Fibroblast of skin of abdomen (primary cell): ENCODE results near the gene JADE1.

ENCODE experiments used
- DNase-seq: peaks from one replicate; pipeline ENCODE4 v3.0.0-alpha.2; 2013

Gene JADE1

DNA sequence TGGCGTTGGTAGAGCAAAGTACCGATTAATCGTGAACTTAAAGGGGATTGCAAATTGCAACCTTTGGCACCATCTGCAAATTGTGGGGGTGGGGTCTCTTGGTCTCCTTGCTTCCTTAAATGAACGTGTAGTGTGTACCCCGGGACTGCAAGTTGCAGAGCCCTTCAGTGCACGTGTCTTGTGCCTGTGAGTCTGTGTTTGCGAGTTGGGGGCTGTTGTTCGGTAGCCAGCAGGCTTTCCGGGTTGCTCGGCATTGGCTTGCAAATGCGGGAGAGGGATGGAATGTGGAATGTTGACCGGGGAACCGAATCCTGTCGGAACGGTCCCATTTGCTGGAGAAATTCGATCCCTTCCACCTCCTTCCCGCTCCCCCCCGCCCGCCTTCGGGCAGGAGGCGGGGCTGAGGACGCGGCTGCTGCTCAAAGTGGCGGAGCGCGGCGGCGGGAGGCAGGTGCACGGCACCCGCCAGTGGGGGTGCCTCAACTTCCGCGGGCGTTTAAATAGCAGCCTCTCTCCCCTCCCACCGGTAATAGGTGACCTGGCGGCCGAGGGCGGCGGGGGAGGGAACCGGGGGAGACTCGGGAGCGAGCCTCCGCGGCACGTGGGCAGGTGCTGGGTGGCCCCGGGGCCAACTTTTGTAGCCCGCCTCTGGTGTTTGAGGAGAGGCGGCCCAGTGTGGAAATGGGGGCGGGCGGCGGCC is 1.5 kb downstream of the JADE1 start:
- peak; percentile 92 for DNase-seq

DNA sequence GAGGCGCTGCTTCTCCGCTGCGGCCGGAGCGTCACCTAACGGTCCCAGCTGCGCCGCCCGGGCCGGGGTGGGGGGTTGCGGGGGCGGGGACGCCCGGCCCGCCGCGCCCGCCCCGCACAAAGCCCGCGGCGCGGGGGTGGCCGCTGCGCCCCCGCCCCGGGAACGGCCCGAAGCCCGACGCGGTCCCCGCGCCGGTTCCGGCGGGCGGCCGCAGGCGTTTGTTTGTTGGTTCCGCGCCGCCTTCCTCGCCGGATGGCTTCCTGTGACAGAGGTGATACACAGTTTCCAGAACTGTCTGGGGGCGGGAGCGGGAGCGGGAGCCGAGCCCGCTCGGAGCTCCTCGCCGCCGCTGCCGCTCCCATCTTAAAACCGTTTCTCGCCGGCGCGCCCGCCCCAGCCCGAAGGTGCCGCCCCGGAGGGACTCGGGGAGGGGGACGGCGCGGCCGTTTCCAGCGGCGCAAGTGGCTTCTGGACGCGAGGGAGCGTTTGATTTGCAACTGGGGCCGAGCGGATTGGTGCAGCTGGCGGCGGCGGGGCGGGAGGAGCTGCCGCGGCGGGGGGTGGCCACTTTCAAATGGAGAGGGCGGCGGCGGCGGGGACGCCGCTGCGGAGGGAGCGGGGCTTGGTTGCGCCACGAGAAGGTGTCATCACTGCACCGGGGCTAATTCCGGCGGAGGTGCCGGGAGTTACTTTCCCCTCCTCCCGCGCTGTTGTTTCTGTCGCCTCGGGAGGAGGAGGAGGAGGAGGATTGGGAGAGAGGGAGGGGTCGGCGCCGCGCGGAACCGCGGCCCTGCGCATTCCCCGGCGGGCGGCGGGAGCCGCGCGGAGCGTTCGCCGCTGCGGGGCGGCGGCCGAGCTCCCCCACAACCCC is 2.3 kb downstream of the JADE1 start:
- DNase-seq: peak; percentile 93

- DNase-seq: peak; percentile 81
These were observed 3.1 kb downstream of the JADE1 start for GRCh38 chr4:128812442-128813235.

DNA sequence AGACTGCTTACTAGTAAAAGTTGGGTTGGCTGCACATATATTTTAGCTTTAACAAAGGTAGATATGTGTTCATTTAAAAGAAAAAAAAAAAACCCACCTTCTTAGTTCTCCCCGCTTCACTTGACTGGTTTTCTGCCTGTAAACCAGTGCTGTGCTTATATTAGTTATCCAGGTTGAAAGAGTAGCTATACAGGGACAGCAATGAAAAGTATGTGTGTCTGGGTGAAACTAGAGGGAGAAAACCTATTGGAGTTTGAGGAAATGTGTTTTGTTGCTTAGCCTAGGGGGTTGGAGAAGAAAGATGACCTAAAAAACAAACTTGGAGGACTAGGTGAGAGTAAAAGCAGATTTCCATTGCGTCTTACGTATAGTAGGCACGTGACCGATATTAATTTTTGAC is 4.5 kb downstream of the JADE1 start:
- no peak for DNase-seq

DNA sequence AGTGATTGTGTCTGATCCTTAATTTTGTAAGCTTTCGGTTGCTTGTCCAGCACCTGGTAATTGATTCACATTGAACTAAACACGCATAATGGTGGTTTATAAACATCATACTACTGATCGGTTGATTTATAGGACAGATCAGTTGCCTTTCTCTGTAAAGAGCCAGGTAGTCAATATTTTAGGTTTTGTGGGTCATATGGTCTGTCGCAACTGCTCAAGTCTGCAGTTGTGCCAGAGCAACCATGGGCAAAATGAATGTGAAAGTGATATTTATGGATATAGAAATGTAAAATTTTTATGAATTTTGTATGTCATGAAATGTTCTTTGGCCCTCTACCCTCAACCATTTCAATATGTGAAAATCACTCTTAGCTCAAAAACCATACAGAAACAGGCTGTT is 8.9 kb downstream of the JADE1 start:
- DNase-seq: no peak

DNA sequence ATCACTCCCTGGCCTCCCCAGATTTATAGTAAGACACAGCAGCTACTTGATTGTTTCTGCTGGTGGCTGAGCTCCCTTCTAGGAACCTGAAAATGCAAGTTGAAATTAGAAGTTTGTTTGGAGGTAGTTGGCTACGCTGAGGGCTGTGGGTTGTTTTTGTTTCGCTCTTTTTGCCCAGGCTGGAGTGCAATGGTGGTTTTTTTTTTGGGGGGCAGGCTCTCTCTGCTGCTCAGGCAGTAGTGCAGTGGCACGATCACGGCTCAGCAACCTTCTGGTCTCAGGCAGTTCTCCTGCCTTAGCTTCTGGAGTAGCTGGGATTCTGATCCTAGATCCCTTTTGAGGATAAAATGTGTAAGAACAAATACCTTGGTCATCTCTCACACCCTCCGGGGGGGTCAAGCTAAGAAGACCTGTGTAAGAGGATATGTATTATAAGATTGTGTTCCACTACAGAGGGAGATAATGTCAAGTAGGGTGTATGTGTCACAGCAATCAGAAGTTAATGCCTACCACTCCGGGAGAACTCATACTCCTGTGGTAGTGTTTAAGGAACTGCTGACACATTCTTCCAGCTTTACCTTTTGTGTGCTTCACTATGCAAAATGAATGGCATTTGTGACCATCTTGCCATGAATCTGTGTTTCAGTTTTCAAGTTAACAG is 9.7 kb downstream of the JADE1 start:
- DNase-seq: peak; percentile 10

- no peak for DNase-seq
These were observed 11.2 kb downstream of the JADE1 start for GRCh38 chr4:128820671-128821070.

DNA sequence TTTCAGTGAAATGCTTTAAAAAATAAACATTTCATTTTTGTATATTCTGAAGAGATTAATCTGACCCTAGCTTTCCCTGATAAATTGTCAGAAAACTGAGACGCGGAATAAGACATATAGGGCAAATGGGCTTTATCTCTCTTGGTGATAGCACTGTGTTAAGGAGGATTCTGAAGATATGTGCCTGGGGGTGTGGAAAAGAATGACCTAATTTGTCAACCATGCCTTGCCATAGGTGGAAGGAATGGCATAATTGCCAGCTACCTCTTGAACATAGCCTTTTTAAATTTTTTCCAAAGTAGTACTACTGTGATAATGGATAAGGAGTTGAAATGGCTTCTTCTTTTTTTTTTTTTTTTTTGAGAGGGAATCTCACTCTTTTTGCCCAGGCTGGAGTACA is 11.7 kb downstream of the JADE1 start:
- DNase-seq: no peak

DNA sequence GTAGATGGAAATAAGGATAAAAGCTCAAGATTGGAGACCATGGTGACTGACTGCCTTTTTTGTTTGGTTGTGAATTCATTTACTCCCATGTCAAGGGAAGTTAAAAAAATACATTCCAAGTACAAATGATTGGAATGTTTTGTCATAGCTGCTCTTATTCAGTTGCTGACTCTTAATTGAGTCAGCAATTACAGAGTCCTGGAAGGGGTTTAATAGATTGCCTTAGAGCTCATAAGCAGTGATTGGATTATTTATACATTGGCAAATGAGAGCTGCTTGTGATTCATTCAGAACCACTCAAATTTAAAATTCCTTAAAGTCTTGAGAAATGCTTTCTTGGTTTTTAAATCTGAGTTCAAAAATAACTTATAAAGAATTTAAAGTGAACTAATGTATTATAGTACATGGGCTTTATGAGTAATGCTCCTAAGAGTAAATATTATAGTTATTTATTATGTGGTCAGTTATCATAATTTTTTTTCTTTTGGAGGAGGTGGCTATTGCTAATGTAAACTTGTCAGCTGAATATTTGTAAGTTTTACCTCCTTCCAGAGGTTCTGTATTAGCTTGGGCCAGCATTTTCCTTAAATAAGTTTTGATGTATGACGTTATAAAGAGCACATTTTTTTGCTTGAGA is 13.6 kb downstream of the JADE1 start:
- DNase-seq: peak; percentile 97

DNA sequence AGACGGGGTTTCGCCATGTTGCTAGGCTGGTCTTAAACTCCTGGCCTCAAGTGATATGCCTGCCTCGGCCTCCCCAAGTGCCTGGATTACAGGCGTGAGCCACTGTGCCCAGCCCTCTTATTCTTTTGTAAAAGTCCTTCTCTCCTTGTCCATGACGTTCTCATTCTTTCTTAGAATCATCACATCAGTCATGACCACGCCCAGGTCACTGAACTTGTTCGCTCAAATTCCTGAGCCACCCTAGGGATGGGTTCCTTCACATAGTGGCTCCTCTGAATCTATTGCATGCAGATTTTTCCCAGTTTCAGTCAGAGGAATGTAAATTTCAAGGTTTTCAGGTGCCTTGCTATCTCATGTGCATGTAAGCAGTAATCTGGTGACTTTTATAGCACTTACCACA is 15.7 kb downstream of the JADE1 start:
- DNase-seq: peak; percentile 16

DNA sequence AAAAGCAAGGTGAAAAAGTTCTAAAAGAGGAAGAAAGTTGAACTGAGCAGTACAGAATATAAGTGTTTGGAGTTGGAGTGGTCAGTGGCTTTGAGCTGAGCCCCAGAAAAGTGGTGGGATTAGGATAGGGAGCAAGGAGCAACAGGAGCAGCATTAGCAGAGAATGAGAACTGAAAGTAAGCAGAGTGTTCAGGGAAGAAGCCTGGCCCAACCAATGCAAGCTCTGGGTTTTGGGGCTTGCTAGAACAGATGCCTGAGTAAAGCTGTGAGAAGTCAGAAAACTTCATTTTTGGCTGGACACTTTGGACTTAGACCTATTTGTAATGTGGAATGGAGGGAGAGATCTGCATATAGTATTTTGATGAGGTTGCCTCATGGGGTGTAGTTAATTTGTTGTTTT is 17.8 kb downstream of the JADE1 start:
- DNase-seq: no peak

- DNase-seq: no peak
These were observed 21.5 kb downstream of the JADE1 start for GRCh38 chr4:128830906-128831503.

DNA sequence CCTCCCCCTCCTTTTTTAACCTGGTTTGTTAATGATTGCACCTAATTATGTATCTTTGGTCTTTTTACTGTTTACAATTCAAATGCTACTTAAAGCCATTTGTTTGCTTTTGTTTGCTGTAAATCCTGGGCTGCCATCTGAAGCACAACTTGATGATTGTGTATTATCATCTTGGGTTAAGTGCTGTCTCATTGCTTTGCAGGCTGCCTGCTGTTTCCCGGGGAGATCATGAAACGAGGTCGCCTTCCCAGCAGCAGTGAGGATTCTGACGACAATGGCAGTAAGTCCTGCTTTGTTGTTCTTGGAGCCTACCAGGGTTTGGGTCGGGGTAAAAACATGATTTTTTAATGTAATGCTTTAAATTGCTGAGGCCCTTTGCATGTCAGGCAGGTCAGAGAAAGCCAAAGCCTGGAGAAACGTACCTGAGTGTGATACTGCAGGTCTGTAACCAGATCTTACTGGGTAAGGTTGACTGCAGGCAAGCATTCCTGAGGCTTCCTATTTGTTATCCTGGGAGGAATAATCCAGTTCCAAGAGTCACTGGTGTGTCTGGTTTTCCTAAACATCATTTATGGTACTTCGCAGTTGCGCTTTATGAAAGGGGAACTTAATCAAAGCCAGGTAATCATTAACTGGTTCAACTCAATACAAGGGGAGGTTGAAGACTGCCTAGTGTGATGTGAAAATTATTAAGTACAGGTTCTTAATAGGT is 22.2 kb downstream of the JADE1 start:
- no peak for DNase-seq

DNA sequence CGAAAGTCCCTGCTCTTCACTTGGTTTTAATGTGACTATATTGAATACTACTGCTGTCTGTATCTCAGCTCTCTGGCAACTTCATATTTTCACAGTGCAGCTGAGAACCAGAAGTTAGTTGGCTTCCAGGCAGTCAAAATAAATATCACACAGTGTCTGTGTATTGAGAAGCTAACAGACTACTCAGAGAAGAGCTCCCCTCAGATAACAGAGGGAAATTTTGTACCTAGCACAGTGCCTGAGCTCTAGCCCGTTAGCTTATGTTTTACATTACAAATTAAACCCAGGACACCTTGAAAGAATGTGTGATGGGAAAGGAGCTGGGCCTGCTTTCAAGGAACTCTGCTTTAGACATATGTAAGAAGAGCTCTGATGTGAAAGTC is 22.7 kb downstream of the JADE1 start:
- DNase-seq: no peak

DNA sequence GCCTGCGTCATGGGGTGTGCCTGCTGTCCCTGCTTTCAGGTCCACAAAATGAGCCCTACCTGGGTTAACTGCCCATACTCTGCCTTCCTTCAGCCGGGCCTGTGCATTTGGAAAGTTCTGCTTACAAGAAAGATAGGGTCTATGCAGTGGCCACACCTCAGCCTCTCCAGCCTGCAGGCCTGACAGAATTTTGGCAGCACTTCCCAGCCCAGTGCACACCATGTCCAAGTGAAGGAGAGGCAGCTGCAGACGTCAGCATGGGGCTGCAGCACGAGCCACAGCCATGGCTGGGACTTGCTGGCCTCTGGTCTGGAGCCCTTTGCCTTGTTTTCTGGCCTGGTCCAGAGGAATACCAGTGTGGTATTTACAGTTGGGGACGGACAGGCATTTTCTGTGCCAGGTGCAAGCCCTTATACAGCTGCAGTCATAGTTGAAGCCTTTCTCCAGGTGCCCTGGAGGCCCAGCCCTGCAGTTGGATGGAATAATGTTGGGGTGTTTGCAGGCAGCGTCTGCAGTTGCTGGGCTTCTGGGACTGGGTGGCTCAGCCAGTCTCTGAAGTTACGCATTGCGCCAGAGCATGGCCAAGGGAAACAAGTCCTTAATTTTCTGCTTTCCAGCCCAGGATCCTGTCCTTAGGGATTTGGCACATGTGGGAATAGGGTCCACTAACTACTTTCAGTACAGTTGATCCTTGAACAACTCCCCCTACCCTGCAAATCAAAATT is 26.2 kb downstream of the JADE1 start:
- no peak for DNase-seq

- DNase-seq: no peak
These were observed 27.7 kb downstream of the JADE1 start for GRCh38 chr4:128837198-128837597.

GRCh38 chr4:128837679-128838078 is 28.2 kb downstream of the JADE1 start:
- no peak for DNase-seq

- DNase-seq: no peak
These were observed 31.3 kb downstream of the JADE1 start for GRCh38 chr4:128840711-128841318.

DNA sequence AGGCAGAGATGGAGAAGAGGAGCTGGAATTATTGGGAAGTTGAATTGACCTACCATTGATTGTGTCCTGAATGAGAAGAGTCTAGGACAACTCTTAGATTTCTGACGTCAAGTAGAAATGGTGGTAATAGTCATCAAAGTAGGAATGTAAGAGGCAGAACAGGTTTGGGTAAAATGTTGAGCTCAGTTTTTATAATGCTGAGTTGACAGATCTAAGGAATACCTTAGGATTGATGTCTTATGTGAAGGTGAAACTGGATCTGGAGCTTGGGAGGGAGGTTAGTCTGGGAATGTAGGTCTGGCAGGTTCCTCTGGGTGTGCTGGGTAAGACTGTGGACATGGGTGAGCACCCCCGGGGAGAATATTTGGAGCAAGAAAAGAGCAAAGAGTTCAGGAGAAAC is 31.9 kb downstream of the JADE1 start:
- no peak for DNase-seq

GRCh38 chr4:128844931-128845330 is 35.4 kb downstream of the JADE1 start:
- DNase-seq: no peak
